GM12874 (cell line): Measurements from ENCODE around the gene EIF3F.

Experiments used
- CTCF ChIP-seq: IDR thresholded peaks from 2 replicates; pipeline ENCODE4 v1.5.1; 2011; ENCODE audit warnings: low read depth, mild to moderate bottlenecking, control low read depth, low read length, moderate library complexity; ENCODE audit not compliant: insufficient read depth

The EIF3F gene

GRCh38 chr11:8036002-8036802 lies 49.1 kb downstream of the EIF3F start:
- no peak for TF ChIP-seq CTCF

- no peak for TF ChIP-seq CTCF
Measured at GRCh38 chr11:8036986-8037385, 49.8 kb downstream of the EIF3F start.

GRCh38 chr11:8038393-8038792 lies 51.3 kb downstream of the EIF3F start:
- TF ChIP-seq CTCF = no peak

GRCh38 chr11:8038811-8039529 lies 51.8 kb downstream of the EIF3F start:
- no peak for TF ChIP-seq CTCF

- no peak for TF ChIP-seq CTCF
Measured at GRCh38 chr11:8039530-8040260, 52.6 kb downstream of the EIF3F start.

GRCh38 chr11:8040261-8040920 lies 53.3 kb downstream of the EIF3F start:
- no peak for TF ChIP-seq CTCF

GRCh38 chr11:8040921-8041285 lies 53.8 kb downstream of the EIF3F start:
- no peak for TF ChIP-seq CTCF
